ENCODE data around the gene MTFMT.

DNA sequence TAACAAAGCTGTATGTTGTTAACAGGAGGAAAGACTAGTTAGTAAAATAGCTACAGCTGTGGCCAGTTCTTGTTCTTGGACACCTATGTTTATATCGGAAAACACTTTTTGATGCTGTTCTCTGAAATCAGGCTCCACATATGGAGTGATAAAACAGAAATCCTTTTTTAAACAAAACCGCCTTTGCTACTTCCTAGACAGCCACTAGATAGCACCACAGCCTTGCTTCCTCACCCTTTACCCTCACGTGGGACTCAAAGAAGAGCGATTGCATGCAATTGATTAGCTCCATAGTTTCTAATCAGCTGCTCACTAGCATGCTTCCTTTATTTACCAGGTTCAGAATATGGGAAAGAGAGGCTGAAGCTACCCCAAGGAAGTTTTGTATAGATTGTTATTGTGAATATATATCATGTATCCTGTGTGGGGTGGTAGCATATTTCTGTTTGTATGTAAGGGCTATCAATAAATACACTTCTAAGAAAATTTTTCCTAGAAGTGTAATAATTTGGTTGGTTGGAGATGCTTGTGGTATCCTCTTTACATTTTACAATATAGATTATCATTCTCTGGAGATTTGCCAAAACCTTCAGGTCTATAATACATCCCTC, 4.3 kb upstream of the MTFMT start:
- no peak for TF ChIP-seq EZH2 (IDR thresholded peaks at IDR 0.05)
- TF ChIP-seq, protein P1, sequence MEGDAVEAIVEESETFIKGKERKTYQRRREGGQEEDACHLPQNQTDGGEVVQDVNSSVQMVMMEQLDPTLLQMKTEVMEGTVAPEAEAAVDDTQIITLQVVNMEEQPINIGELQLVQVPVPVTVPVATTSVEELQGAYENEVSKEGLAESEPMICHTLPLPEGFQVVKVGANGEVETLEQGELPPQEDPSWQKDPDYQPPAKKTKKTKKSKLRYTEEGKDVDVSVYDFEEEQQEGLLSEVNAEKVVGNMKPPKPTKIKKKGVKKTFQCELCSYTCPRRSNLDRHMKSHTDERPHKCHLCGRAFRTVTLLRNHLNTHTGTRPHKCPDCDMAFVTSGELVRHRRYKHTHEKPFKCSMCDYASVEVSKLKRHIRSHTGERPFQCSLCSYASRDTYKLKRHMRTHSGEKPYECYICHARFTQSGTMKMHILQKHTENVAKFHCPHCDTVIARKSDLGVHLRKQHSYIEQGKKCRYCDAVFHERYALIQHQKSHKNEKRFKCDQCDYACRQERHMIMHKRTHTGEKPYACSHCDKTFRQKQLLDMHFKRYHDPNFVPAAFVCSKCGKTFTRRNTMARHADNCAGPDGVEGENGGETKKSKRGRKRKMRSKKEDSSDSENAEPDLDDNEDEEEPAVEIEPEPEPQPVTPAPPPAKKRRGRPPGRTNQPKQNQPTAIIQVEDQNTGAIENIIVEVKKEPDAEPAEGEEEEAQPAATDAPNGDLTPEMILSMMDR (IDR thresholded peaks at IDR 0.05): peak; percentile 51
- no peak for TF ChIP-seq EZH2phosphoT487 (IDR thresholded peaks at IDR 0.05)
